Fibroblast of peridontal ligament (primary cell): ENCODE data around the gene MORN1.
"Not testable (repeated sequence)": the region's sequence is repeated elsewhere in the genome, so short reads cannot be mapped to it uniquely, and the experiment has no call there.

Experiments
- DNase-seq: peaks from one replicate; pipeline ENCODE4 v3.0.0-alpha.2; 2010; ENCODE audit errors: extremely low read depth

The MORN1 gene

GRCh38 chr1:2391041-2391930 lies at the start of gene MORN1, which contains the start of gene RER1:
MORN1 (minus strand) TSS chr1:2391554; CDS start chr1:2391533, 21 bp downstream.
RER1 (plus strand) TSS chr1:2391841; CDS start chr1:2395791, 3,950 bp downstream.
- peak; percentile 97 for DNase-seq

DNA sequence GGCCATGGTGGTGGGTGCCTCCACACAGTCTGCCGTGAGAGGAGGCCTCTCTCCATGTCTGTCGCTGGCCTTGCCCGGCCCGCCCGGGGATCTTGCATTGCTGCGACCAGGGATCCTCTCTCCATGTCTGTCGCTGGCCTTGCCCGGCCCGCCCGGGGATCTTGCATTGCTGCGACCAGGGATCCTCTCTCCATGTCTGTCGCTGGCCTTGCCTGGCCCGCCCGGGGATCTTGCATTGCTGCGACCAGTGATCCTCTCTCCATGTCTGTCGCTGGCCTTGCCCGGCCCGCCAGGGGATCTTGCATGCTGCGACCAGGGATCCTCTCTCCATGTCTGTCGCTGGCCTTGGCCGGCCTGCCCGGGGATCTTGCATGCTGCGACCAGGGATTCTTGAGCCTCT lies 49.0 kb upstream of the MORN1 start:
- DNase-seq: not testable (repeated sequence)

- no peak for DNase-seq
Observed at GRCh38 chr1:2439369-2439768, 48.0 kb upstream of the MORN1 start.

- no peak for DNase-seq
Observed at GRCh38 chr1:2438641-2439040, 47.3 kb upstream of the MORN1 start.

DNA sequence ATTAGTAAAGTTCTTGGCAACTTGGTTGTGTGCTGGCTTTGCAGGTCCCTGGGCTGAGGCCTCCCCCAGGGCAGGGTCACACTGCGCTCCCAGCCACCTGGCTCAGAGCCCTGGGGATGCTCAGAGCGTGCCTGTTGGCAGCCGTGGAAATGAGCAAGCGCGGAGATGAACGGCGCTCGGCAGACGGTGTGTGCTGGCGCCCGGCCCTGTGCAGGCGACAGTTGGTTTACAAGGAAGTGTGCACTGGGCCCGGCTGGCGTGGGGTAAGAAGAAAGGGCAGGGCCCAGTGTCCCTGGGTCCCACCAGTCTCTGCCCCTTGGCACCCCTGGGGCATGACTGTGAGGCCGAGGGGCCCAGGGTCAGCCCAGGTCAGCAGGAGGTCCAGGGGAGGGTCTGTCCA lies 46.7 kb upstream of the MORN1 start:
- no peak for DNase-seq

- no peak for DNase-seq
Observed at GRCh38 chr1:2437617-2438016, 46.3 kb upstream of the MORN1 start.

DNA sequence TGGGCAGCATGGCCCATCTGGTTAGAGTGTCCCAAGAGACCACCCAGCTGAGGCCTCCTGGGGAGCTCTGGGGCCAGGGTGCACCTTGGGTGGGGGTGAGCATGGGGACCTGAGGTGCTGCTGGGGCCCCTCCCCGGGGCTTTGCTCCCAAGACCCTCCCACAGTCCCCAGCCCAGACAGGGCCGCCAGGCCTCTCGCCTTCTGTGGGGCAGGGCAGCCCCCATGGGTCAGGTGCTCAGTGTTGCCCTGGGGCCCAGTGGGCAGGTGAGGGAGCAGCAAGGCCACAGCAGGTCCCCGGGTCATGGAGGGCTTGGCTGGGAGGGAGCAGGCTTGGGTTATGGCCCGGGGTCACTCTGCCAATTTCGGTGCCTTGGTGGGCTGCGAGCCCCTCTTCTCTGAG lies 45.5 kb upstream of the MORN1 start:
- DNase-seq: no peak

DNA sequence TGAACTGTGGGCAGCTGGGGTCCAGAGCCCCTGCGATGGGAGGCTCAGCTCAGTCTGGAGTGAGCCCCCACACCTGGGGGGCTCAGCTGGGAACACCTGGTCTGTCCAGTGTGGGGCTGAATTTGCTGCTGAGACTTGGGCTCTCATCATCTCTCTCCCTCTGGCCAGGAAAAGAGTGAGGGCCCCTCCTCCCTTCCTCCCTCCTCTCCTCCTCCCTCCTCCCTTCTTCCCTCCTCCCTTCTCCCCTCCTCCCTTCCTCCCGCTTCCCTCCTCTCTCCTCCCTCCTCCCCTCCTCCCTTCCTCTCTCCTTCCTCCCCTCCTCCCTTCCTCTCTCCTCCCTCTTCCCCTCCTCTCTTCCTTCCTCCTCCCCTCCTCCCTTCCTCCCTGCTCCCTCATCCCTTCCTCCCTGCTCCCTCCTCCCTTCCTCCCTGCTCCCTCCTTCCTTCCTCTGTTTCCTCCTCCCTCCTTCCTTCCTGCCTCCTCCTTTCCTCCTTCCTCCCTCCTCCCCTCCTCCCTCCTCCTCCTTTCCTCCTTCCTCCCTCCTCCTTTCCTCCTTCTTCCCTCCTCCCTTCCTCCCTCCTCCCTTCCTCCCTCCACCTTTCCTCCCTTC lies 44.5 kb upstream of the MORN1 start:
- no peak for DNase-seq

DNA sequence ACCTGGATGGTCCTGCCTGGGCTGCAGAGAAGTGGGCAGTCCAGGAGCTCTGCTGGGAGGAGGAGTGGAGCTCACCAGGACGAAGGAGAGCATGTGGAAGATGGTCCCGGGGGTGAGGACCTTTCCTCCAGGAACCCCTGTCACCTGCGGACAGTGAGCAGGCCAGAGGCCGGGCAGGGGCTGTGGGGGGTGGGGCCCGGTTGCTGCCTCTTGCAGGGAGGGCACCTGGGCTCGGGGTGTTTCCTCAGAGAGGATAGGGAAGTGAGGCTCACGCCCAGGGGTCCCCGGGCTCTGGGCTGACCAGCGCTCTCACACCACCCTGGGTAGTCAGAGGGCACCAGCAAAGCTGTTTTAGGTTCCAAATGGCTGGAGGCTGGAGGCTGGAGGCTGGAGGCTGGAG lies 43.7 kb upstream of the MORN1 start:
- DNase-seq: no peak

DNA sequence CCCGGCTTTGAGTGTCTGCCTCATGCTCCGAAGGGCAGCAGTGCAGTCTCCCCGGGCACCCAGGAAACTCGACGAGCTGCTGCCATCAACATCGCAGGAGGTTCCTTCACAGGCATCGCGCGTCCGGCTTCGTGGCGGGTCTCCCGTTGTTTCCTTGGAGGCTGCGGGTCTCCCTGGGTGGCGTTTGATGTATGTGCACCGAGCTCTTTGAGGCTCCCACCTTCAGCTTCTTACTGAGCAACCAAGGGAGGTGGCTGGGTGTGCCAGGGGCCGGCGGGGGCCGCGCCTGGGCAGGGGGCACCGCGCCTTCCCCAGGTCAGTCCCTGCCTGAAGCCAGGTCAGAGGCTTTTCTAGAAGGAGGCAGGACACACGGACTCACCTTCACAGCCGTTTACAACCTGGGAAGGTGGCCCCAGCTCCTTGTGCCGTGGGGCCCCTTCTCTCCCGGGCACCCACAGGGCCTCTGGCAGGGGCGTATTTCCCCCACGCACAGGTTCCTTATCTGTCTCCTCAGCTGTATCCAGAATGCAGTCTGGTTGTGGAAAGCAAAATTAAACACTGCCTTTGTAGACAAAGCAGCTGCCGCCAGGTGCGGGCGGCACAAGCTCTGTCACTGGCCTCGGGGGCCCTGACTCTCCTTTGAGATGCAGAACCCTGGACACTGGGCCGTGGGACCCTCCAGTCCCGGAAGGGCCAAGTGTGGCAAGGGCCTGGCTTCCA lies 42.7 kb upstream of the MORN1 start:
- DNase-seq: no peak

GRCh38 chr1:2433196-2433595 lies 41.8 kb upstream of the MORN1 start:
- DNase-seq: no peak

GRCh38 chr1:2432441-2432844 lies 41.1 kb upstream of the MORN1 start:
- DNase-seq: no peak

GRCh38 chr1:2431518-2431917 lies 40.2 kb upstream of the MORN1 start:
- no peak for DNase-seq

DNA sequence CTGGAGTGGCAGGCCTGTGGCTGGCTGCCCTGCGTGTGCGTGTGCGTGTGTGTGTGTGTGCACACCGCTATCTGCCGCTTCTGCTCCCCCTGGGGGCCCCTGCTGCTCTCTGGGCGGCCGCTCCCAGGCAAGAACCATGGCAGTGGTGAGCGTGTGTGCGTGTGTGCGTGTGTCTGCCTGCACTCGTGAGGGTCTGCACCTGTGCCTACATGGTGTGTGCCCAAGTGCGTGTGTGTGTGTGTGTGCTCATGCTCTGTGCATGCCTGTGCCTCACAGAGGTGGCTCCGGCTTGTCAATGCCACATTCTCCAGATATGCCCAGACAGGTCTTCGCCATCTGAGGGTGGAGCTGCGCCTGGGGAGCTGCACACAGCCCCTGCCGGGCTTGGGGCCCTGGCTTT lies 39.7 kb upstream of the MORN1 start:
- no peak for DNase-seq

GRCh38 chr1:2430592-2430973 lies 39.2 kb upstream of the MORN1 start:
- DNase-seq: no peak

DNA sequence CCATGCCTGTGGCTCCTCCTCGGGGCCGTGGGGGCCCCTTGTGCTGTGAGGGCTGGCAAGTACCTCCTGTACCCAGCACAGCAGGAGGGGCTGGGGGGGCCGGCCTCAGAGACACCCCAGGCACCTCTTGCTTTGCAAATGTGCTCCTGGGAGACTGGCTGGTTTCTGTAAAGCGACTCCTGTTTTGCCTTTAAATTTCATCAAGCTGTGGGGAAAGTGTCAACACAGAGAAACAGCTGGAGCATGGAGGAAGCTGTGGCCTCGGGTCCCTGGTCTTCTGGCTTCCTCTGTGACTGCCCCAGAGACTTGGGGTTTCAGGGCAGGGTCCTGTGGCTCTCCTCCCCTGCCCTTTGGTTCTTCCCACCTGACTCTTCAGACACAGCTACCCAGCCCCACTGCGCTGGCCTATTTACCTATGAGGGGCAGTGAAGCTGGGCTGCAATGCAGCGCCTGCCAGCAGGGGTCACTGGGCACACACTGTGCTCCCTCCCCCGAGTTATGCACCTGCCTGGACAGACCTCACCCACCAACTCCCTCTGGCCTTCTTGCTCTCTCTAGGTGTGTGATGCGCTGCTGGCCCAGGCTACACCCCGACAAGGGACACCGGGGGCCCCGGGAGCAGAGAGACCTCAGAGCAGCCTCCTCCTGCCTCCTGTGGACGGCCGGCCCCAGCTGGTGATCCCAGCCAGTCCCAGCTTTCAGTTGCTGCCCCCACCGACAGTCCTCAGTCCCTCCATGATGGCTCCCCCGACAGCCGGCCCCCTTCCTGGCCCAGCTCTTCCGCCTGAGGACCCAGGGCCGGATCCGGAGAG lies 38.6 kb upstream of the MORN1 start:
- DNase-seq: no peak

DNA sequence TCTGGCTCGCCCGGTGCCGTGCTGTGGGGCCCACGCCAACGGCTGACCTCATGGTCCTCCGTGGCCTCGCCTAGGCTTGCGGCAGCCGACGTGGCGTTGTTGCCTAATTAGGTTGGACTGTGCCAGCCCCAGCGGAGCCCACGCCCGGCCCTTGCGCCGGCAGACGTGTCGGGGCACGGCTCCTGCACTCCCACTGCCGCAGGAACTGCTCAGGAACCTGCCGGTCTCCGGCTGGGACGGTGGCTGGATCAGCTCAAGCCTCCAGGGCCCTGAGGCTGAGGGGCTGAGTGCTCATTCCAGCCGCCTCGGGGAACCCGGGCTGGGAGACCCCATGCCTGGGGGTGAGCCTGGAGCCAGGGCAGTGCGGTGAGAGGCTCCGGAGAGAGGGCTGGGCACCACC lies 37.1 kb upstream of the MORN1 start:
- no peak for DNase-seq

DNA sequence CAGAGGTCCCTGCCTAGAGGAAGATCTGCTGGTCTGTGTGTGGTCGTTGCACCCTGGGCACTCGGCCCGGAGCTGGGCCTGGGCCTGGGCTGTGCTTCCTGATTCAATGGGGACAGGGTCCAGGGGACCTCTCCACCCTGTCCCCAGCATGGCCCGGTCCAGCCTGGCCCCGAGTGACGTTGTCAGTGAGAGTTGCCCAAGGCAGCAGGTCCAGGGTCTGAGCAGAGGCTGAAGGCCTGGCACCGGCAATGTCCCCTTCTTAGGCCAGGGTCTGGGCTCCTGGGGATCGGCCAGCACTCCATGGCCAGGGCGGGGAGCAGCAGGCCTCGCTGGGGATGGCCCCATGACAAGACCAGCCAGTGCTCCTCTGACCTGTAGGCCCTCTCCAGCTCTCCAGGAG lies 36.6 kb upstream of the MORN1 start:
- DNase-seq: no peak

DNA sequence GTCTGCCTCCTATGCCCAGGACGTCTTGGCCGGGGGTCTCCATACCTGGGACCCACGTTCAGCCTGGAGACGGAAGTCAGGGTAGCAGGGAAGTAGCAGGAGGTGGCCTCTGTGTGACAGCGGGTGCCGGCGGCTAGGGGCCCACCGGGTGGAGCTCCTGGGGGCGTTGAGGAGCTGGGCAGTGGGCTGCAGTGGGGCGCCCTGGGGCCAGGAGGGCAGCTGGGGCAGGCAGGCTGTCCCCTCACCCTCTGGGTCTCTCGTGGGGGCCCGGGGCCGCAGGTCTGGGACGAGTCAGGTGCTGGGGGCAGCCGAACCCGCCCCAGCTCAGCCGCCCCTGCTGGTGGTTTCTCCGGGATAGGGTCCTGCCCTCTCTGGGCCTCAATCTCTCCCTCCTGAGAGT lies 35.7 kb upstream of the MORN1 start:
- DNase-seq: no peak

GRCh38 chr1:2426540-2426939 lies 35.2 kb upstream of the MORN1 start:
- DNase-seq: no peak

DNA sequence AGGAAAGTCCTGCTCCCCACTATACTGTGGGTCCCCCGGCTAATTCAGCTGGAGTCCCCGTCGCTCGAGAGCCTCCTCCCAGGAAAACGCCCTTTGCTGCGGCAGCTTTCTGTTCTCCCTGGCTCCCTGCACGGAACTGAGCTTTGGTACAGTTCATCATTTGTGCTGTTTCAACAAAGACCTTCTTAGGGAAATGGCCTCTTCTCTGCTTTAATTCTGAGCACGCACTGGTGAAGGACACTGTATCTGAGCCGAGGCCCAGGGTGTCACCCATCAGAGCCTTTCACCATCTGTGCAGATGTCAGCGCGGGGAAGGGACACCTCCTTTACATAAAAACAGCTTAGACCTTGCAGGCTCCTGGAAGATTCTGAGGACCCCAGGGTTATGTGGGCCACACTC lies 34.5 kb upstream of the MORN1 start:
- DNase-seq: no peak

DNA sequence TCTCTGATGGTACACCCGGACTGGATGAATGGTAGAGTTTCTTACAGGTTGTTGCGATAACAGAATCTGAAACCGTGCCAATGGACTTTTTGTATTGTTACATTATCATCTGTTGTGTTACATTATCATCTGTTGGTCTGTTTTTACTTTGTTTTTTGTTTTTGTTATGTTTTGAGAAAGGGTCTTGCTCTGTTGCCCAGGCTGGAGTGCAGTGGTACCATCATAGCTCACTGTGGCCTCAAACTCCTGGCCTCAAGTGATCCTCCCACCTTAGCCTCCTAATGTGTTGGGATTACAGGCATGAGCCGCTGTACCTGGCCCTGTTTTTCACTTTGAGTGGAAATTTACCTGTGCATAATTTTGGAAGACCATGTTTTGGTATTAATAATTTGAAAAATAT lies 31.2 kb upstream of the MORN1 start:
- no peak for DNase-seq
